WERI-Rb-1 (cell line): ENCODE measurements around the gene JAK3.
"Not testable (repeated sequence)": the region's sequence is repeated elsewhere in the genome, so short reads cannot be mapped to it uniquely, and the experiment has no call there.

Experiments used
- DNase-seq: peaks from one replicate; pipeline ENCODE4 v3.0.0-alpha.2; 2020
- H3K27ac ChIP-seq: fragments of 250-450 bp; sonication (Bioruptor Pico); 2 replicates; pipeline ENCODE4 v1.5.1; 2020; ENCODE audit warnings: mild to moderate bottlenecking, moderate library complexity
- H3K27me3 ChIP-seq: fragments of 250-450 bp; sonication (Bioruptor Pico); 2 replicates; pipeline ENCODE4 v1.5.1; 2021; ENCODE audit warnings: mild to moderate bottlenecking, low read depth, moderate library complexity; ENCODE audit not compliant: insufficient read depth, severe bottlenecking
- H3K36me3 ChIP-seq: fragments of 250-450 bp; sonication (Bioruptor Pico); 2 replicates; pipeline ENCODE4 v1.5.1; 2020; ENCODE audit warnings: mild to moderate bottlenecking, moderate library complexity
- H3K4me3 ChIP-seq: 2 replicates; pipeline ENCODE4 v1.5.1; 2011; ENCODE audit warnings: low read depth, mild to moderate bottlenecking, control low read depth, low read length
- H3K9me3 ChIP-seq: fragments of 250-450 bp; sonication (Bioruptor Pico); 2 replicates; pipeline ENCODE4 v1.5.1; 2021; ENCODE audit warnings: mild to moderate bottlenecking, moderate library complexity; ENCODE audit not compliant: severe bottlenecking
- TF ChIP-seq, protein P1 (sequence below): IDR thresholded peaks from 2 replicates; pipeline ENCODE4 v1.5.1; 2011; ENCODE audit warnings: low read depth, mild to moderate bottlenecking, control low read depth, inconsistent platforms, low read length

JAK3 gene

DNA sequence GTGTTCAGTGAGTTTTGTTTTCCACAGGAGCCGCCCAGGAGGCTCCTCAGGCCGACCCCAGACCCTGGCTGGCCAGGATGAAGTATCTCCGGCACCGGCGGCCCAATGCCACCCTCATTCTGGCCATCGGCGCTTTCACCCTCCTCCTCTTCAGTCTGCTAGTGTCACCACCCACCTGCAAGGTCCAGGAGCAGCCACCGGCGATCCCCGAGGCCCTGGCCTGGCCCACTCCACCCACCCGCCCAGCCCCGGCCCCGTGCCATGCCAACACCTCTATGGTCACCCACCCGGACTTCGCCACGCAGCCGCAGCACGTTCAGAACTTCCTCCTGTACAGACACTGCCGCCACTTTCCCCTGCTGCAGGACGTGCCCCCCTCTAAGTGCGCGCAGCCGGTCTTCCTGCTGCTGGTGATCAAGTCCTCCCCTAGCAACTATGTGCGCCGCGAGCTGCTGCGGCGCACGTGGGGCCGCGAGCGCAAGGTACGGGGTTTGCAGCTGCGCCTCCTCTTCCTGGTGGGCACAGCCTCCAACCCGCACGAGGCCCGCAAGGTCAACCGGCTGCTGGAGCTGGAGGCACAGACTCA, 40.0 kb downstream of the JAK3 start:
- H3K27ac ChIP-seq: no peak overlapping the region
- no peaks in the 10 kb centered on the region for H3K9me3 ChIP-seq
- no peak for DNase-seq
- no peaks in the 10 kb centered on the region for H3K27me3 ChIP-seq
- H3K4me3 ChIP-seq: no peak overlapping the region
- H3K36me3 ChIP-seq: no peaks in the 10 kb centered on the region
- TF ChIP-seq, protein P1, sequence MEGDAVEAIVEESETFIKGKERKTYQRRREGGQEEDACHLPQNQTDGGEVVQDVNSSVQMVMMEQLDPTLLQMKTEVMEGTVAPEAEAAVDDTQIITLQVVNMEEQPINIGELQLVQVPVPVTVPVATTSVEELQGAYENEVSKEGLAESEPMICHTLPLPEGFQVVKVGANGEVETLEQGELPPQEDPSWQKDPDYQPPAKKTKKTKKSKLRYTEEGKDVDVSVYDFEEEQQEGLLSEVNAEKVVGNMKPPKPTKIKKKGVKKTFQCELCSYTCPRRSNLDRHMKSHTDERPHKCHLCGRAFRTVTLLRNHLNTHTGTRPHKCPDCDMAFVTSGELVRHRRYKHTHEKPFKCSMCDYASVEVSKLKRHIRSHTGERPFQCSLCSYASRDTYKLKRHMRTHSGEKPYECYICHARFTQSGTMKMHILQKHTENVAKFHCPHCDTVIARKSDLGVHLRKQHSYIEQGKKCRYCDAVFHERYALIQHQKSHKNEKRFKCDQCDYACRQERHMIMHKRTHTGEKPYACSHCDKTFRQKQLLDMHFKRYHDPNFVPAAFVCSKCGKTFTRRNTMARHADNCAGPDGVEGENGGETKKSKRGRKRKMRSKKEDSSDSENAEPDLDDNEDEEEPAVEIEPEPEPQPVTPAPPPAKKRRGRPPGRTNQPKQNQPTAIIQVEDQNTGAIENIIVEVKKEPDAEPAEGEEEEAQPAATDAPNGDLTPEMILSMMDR: no peak

- H3K4me3 ChIP-seq: no peak overlapping the region
- TF ChIP-seq, protein P1: no peak
- no peaks in the 10 kb centered on the region for H3K36me3 ChIP-seq
- no peak overlapping the region for H3K27ac ChIP-seq
- no peaks in the 10 kb centered on the region for H3K9me3 ChIP-seq
- no peak for DNase-seq
- no peaks in the 10 kb centered on the region for H3K27me3 ChIP-seq
Observed at GRCh38 chr19:17806945-17807344, 40.8 kb downstream of the JAK3 start.

GRCh38 chr19:17805427-17805826, 42.4 kb downstream of the JAK3 start:
- no peaks in the 10 kb centered on the region for H3K36me3 ChIP-seq
- no peaks in the 10 kb centered on the region for H3K27me3 ChIP-seq
- TF ChIP-seq, protein P1: no peak

GRCh38 chr19:17803264-17803896, 44.4 kb downstream of the JAK3 start:
- H3K36me3 ChIP-seq: no peaks in the 10 kb centered on the region
- no peak overlapping the region for H3K27ac ChIP-seq
- DNase-seq: no peak

More at GRCh38 chr19:17805427-17805826, 42.4 kb downstream of the JAK3 start:
- Histone ChIP-seq H3K4me3 (no peak overlapping the region), H3K27ac (no peak overlapping the region), H3K9me3 (no peaks in the 10 kb centered on the region)
- no peak for DNase-seq

DNA sequence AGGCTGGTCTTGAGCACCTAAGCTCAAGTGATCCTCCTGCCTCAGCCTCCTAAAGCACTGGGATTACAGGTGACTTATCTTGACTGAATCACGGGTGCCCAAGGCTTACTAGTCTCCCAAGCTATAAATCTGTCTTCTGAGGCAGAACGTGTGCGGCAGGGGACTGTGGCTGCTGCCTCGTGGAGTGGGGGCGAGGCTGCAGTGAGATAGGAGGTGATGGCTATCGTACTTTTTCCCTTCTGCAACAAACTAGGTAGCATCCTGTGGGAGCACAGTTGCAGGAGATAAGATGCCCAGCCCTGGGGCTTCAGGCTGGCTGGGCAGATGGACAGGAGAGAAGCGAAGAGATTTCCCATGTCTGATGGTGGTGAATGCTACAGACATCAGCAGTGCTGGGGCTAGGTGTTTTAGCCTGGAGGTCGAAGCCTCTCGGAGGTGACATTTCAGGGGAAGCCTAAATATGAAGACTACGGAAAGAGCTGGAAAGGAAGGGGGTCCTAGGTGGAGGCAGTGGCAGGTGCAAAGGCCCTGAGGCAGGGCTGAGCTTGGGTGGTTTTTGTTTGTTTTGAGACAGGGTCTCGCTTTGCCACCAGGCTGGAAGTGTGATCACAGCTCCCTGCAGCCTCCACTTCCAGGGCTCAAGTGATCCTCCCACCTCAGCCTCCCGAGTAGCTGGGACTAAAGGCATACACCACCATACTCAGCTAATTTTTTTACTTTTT, 45.5 kb downstream of the JAK3 start:
- H3K27me3 ChIP-seq: no peaks in the 10 kb centered on the region
- peak; percentile 45 for DNase-seq
- H3K27ac ChIP-seq: no peak overlapping the region
- no peaks in the 10 kb centered on the region for H3K9me3 ChIP-seq
- TF ChIP-seq, protein P1: no peak
- no peak overlapping the region for H3K4me3 ChIP-seq
- H3K36me3 ChIP-seq: no peaks in the 10 kb centered on the region

More at GRCh38 chr19:17803264-17803896, 44.4 kb downstream of the JAK3 start:
- Histone ChIP-seq H3K9me3 (no peaks in the 10 kb centered on the region), H3K27me3 (no peaks in the 10 kb centered on the region), H3K4me3 (no peak overlapping the region)
- TF ChIP-seq, protein P1: no peak

GRCh38 chr19:17798599-17798998, 49.2 kb downstream of the JAK3 start:
- not testable (repeated sequence) for H3K9me3 ChIP-seq, DNase-seq, H3K36me3 ChIP-seq, H3K4me3 ChIP-seq, H3K27ac ChIP-seq, H3K27me3 ChIP-seq
